HuH-7.5 (cell line): ENCODE results near the gene MELK.
"Not testable (repeated sequence)": the region's sequence is repeated elsewhere in the genome, so short reads cannot be mapped to it uniquely, and the experiment has no call there.

ENCODE experiments used
- DNase-seq: peaks from one replicate; pipeline ENCODE4 v3.0.0; 2011; ENCODE audit warnings: low spot score

MELK gene

GRCh38 chr9:36572515-36573418, at the start of gene MELK:
TSS of gene MELK (plus strand) at chr9:36572895. CDS start at chr9:36581682, 8,787 bp downstream.
- peak; percentile 98 for DNase-seq

- no peak for DNase-seq
Measured at GRCh38 chr9:36530224-36530623, 42.5 kb upstream of the MELK start.

- DNase-seq: no peak
Measured at GRCh38 chr9:36532353-36532752, 40.3 kb upstream of the MELK start.

- not testable (repeated sequence) for DNase-seq
Measured at GRCh38 chr9:36533726-36534125, 39.0 kb upstream of the MELK start.

GRCh38 chr9:36535107-36535506, 37.6 kb upstream of the MELK start:
- no peak for DNase-seq

GRCh38 chr9:36537861-36538260, 34.8 kb upstream of the MELK start:
- no peak for DNase-seq

GRCh38 chr9:36542355-36542754, 30.3 kb upstream of the MELK start:
- no peak for DNase-seq

- no peak for DNase-seq
Measured at GRCh38 chr9:36543916-36544315, 28.8 kb upstream of the MELK start.

- DNase-seq: no peak
Measured at GRCh38 chr9:36547598-36547997, 25.1 kb upstream of the MELK start.

GRCh38 chr9:36548454-36548853, 24.2 kb upstream of the MELK start:
- DNase-seq: no peak

GRCh38 chr9:36550135-36550534, 22.6 kb upstream of the MELK start:
- DNase-seq: no peak

- not testable (repeated sequence) for DNase-seq
Measured at GRCh38 chr9:36550631-36551098, 22.0 kb upstream of the MELK start.

- DNase-seq: no peak
Measured at GRCh38 chr9:36551129-36551528, 21.6 kb upstream of the MELK start.

- DNase-seq: no peak
Measured at GRCh38 chr9:36551910-36552309, 20.8 kb upstream of the MELK start.

GRCh38 chr9:36559036-36559695, 13.5 kb upstream of the MELK start:
- DNase-seq: no peak

- DNase-seq: no peak
Measured at GRCh38 chr9:36560771-36561170, 11.9 kb upstream of the MELK start.

- not testable (repeated sequence) for DNase-seq
Measured at GRCh38 chr9:36562801-36563200, 9.9 kb upstream of the MELK start.

- DNase-seq: no peak
Measured at GRCh38 chr9:36566813-36567221, 5.9 kb upstream of the MELK start.

- DNase-seq: not testable (repeated sequence)
Measured at GRCh38 chr9:36568681-36569080, 4.0 kb upstream of the MELK start.

GRCh38 chr9:36571333-36571732, 1.4 kb upstream of the MELK start:
- no peak for DNase-seq

- DNase-seq: not testable (repeated sequence)
Measured at GRCh38 chr9:36574045-36574444, 1.4 kb downstream of the MELK start.

- DNase-seq: no peak
Measured at GRCh38 chr9:36575411-36575882, 2.8 kb downstream of the MELK start.

GRCh38 chr9:36576866-36577265, 4.2 kb downstream of the MELK start:
- DNase-seq: no peak
